HepG2 (cell line): ENCODE measurements around the gene ACE. TPM values are rescaled to one million over a fixed set of nuclear protein-coding genes. Genes with fewer than 3 reads are reported as not detected.
A peak's percentile ranks its signal among the peaks of the same experiment; 100 is the strongest.

Experiments used
- ATAC-seq: fragments of 200-7000 bp; cut with Tn5 transposase; 3 replicates; pipeline ENCODE4 v1.9.1; 2020; ENCODE audit warnings: mild to moderate bottlenecking, moderate library complexity
- BruUV-seq: library from RNA; stranded (reverse); fragments of 400-500 nt; replicated peaks from 2 replicates; lab custom pipeline; 2021; lab: Mats Ljungman, UMichigan
- CTCF ChIA-PET: fragments of 300-600 bp; formaldehyde crosslinking; extraction: SDS; loops from one replicate; lab custom pipeline; 2021; ENCODE audit warnings: low total read pairs, inconsistent platforms, low intra/inter-chr PET ratio; lab: Yijun Ruan, JAX
- POLR2A ChIA-PET: fragments of 350-600 bp; sonication (Branson Sonifier 250); formaldehyde crosslinking; loops from one replicate; lab custom pipeline; 2020; ENCODE audit warnings: antibody characterized with exemption, inconsistent platforms; lab: Yijun Ruan, JAX
- DNase-seq: peaks from one replicate; pipeline ENCODE4 v3.0.0-alpha.2; 2015; ENCODE audit warnings: low spot score
- FAIRE-seq: peaks from 3 replicates; lab custom pipeline; 2011; peaks lifted over from hg19 to GRCh38; lab: Jason Lieb, UNC
- H2AFZ ChIP-seq: one replicate; pipeline ENCODE4 v1.6.1; 2011; ENCODE audit warnings: low read length, inconsistent platforms
- H3K27ac ChIP-seq: fragments of 300-600 bp; 3 replicates; pipeline ENCODE4 v1.8.0; 2011; ENCODE audit warnings: mixed run types, mild to moderate bottlenecking, mixed read lengths, low read length, inconsistent platforms; ENCODE audit not compliant: insufficient read depth; ENCODE audit errors: extremely low read length
- H3K27me3 ChIP-seq, 2 experiments: fragments of 200-600 bp in 1 of 2; 2 replicates in 1 of 2; 3 replicates in 1 of 2; pipeline versions ENCODE4 v1.6.0 to v1.8.0; 2011; ENCODE audit warnings: low read length in 2 of 2, mild to moderate bottlenecking in 2 of 2, moderate library complexity in 2 of 2, inconsistent platforms in 1 of 2; ENCODE audit not compliant: insufficient read depth in 2 of 2, control insufficient read depth in 1 of 2
- H3K36me3 ChIP-seq, 2 experiments: fragments of 200-600 bp in 1 of 2; replicated peaks in 1 of 2; 2 replicates in 1 of 2; 3 replicates in 1 of 2; pipeline versions ENCODE4 v1.5.1 to v1.8.0; 2011; ENCODE audit warnings: low read length in 2 of 2, inconsistent platforms in 1 of 2; ENCODE audit not compliant: insufficient read depth in 2 of 2, control insufficient read depth in 1 of 2
- H3K4me1 ChIP-seq: 2 replicates; pipeline ENCODE4 v1.5.1; 2012; ENCODE audit warnings: low read length, inconsistent platforms; ENCODE audit not compliant: insufficient read depth
- H3K4me2 ChIP-seq: 2 replicates; pipeline ENCODE4 v1.6.0; 2011; ENCODE audit warnings: low read depth, low read length, inconsistent platforms
- H3K4me3 ChIP-seq, 3 experiments: fragments of 200-600 bp in 1 of 3; sonication (generic), shearing (Covaris generic) in 1 of 3; replicated peaks in 1 of 3; 2 replicates each; pipeline ENCODE4 v1.5.1; 2011 to 2016; ENCODE audit warnings: low read length in 3 of 3, inconsistent platforms in 2 of 3, low read depth in 2 of 3, mild to moderate bottlenecking in 2 of 3, control low read depth in 1 of 3, mixed read lengths in 1 of 3; ENCODE audit not compliant: insufficient read depth in 1 of 3
- H3K79me2 ChIP-seq: one replicate; pipeline ENCODE4 v1.6.1; 2011; ENCODE audit warnings: low read length, inconsistent platforms; ENCODE audit not compliant: insufficient read depth
- H3K9ac ChIP-seq: 2 replicates; pipeline ENCODE4 v1.6.0; 2011; ENCODE audit warnings: mild to moderate bottlenecking, low read depth, low read length, inconsistent platforms; ENCODE audit not compliant: insufficient read depth
- H3K9me3 ChIP-seq: 2 replicates; pipeline ENCODE4 v1.5.1; 2012; ENCODE audit warnings: mild to moderate bottlenecking, low read length
- H4K20me1 ChIP-seq: 2 replicates; pipeline ENCODE4 v1.6.0; 2011; ENCODE audit warnings: inconsistent platforms, mild to moderate bottlenecking, low read length, moderate library complexity; ENCODE audit not compliant: insufficient read depth
- EED ChIP-seq: sonication (generic); formaldehyde crosslinking; IDR thresholded peaks from 2 replicates; pipeline ENCODE4 v1.5.0; 2020; ENCODE audit warnings: mild to moderate bottlenecking, missing genetic modification reagents
- HNRNPL ChIP-seq: fragments of 200-400 bp; formaldehyde crosslinking; IDR thresholded peaks from 2 replicates; pipeline ENCODE4 v1.6.1; 2017; ENCODE audit warnings: mild to moderate bottlenecking, low read depth, low read length
- IKZF1 ChIP-seq: fragments of 450-650 bp; IDR thresholded peaks from 2 replicates; pipeline ENCODE4 v1.7.1; 2016
- ZNF136 ChIP-seq: sonication (generic); formaldehyde crosslinking; IDR thresholded peaks from 2 replicates; pipeline ENCODE4 v1.8.1; 2022; ENCODE audit warnings: low read depth, mild to moderate bottlenecking, moderate library complexity, missing genetic modification reagents
- ZNF563 ChIP-seq: sonication (generic); formaldehyde crosslinking; IDR thresholded peaks from 2 replicates; pipeline ENCODE4 v1.8.0; 2022; ENCODE audit warnings: mild to moderate bottlenecking, moderate library complexity, missing genetic modification reagents
- ZNF629 ChIP-seq: sonication (generic); formaldehyde crosslinking; conservative IDR thresholded peaks from 2 replicates; pipeline ENCODE4 v1.5.0; 2020; ENCODE audit warnings: missing genetic modification reagents
- ZNF747 ChIP-seq: sonication (generic); formaldehyde crosslinking; IDR thresholded peaks from 2 replicates; pipeline ENCODE4 v1.8.1; 2023; ENCODE audit warnings: missing genetic modification reagents, mild to moderate bottlenecking, borderline replicate concordance
- WGBS: methylation state at CpG from one replicate; pipeline ENCODE4 v1.1.6; 2017; ENCODE audit warnings: low lambda C conversion rate; 5-methylcytosine and 5-hydroxymethylcytosine counted together
- in situ Hi-C: cut with HindIII; loops from 2 replicates; pipeline ENCODE4 v1.10.0; 2017; ENCODE audit warnings: low pct_unique_long_range_greater_than_20kb; ENCODE audit not compliant: extremely low pct_ligation_motif_present
- intact Hi-C: fragments of 100-400 bp; cut with micrococcal nuclease; formaldehyde crosslinking; loops from one replicate; pipeline ENCODE4 v1.10.0; 2022; ENCODE audit not compliant: unreplicated experiment
- polyA plus RNA-seq, 8 experiments: library from polyadenylated mRNA; depleted of rRNA in 3 of 8; stranded (reverse) in 7 of 8; unstranded in 1 of 8; fragments of >200 nt; fragmentation: Illumina TruSeq in 4 of 8; extraction: Trizol in 4 of 8; gene quantifications; 2 replicates each; pipeline versions ENCODE4 v1.2.1 to v1.2.3, GENCODE V29; 2011 to 2016; ENCODE audit warnings: low read depth in 4 of 8, missing spikeins in 1 of 8, mixed read lengths in 1 of 8; ENCODE audit not compliant: insufficient read depth in 1 of 8
- total RNA-seq, 5 experiments: library from RNA; depleted of rRNA; stranded (reverse); fragments of >200 nt; fragmentation: Illumina TruSeq; extraction: Trizol; gene quantifications; 2 replicates each; pipeline ENCODE4 v1.2.3, GENCODE V29; 2016; ENCODE audit warnings: low read depth in 1 of 5
- TF ChIP-seq, protein P1 (sequence below): sonication (generic); formaldehyde crosslinking; IDR thresholded peaks from 2 replicates; pipeline ENCODE4 v1.5.0; 2020; ENCODE audit warnings: mild to moderate bottlenecking, low read depth, missing genetic modification reagents, borderline replicate concordance

The ACE gene
- total and polyA plus RNA-seq, 2 of the 13 experiments (the other 11 are each of a cell fraction or from before 2014, with no cell fraction given), result 0.08 to 0.13 TPM

DNA sequence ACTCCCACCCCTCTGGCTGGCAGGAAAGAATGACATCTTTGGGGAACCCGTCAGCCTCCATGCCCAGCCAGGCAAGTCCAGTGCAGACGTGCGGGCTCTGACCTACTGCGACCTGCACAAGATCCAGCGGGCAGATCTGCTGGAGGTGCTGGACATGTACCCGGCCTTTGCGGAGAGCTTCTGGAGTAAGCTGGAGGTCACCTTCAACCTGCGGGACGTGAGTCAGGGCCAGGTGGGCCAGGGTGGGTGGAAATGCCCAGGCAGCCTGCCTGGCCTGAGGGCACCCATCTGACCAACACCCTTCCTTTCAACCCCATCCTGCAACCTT, 65.3 kb downstream of the ACE start:
- no peak overlapping the region for H2AFZ ChIP-seq
- FAIRE-seq (no peak), DNase-seq (no peak), ATAC-seq (no peak)
- H3K4me2 ChIP-seq, result peak overlapping the region; percentile 32; the same call in 1 of the 2 replicates
- in situ Hi-C loops (no loop called here), intact Hi-C loops (no loop called here)
- WGBS, result 34% methylated on average over 4 of the region's 9 CpGs
- H3K9me3 ChIP-seq, result no peaks in the 10 kb centered on the region
- H3K36me3 ChIP-seq, result no peaks in the 10 kb centered on the region
- H3K27me3 ChIP-seq, result peaks cover 19 to 56% of the 10 kb centered on the region in 2 experiments
- BruUV-seq, result no TSS peak
- CTCF ChIA-PET, result no interaction called here
- H4K20me1 ChIP-seq, result no peaks in the 10 kb centered on the region
- H3K4me3 ChIP-seq, result no peak overlapping the region
- TF ChIP-seq, protein P1, sequence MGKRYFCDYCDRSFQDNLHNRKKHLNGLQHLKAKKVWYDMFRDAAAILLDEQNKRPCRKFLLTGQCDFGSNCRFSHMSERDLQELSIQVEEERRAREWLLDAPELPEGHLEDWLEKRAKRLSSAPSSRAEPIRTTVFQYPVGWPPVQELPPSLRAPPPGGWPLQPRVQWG, result no peak
- TF ChIP-seq IKZF1 (no peak), HNRNPL (0 out of 2 replicates have a peak, but pooled peaks have one; percentile 23), EED (CRISPR knock-in tag) (0 out of 2 replicates have a peak, but pooled peaks have one; percentile 47), ZNF563 (CRISPR knock-in tag) (0 out of 2 replicates have a peak, but pooled peaks have one; percentile 42), ZNF629 (CRISPR knock-in tag) (no peak), ZNF136 (no peak), ZNF747 (CRISPR knock-in tag) (0 out of 2 replicates have a peak, but pooled peaks have one; percentile 59)
- H3K27ac ChIP-seq, result no peak overlapping the region
- H3K9ac ChIP-seq, result no peak overlapping the region
- POLR2A ChIA-PET, result interaction anchor here (1.1 kb wide), 1 partner anchor 9 kb away, joined by 4 read pairs; no protein-coding TSS in a partner anchor
- H3K79me2 ChIP-seq, result no peaks in the 10 kb centered on the region
- peaks cover 73% of the 10 kb centered on the region for H3K4me1 ChIP-seq
